ENCODE results near the gene CAPN13.

The CAPN13 gene, protein sequence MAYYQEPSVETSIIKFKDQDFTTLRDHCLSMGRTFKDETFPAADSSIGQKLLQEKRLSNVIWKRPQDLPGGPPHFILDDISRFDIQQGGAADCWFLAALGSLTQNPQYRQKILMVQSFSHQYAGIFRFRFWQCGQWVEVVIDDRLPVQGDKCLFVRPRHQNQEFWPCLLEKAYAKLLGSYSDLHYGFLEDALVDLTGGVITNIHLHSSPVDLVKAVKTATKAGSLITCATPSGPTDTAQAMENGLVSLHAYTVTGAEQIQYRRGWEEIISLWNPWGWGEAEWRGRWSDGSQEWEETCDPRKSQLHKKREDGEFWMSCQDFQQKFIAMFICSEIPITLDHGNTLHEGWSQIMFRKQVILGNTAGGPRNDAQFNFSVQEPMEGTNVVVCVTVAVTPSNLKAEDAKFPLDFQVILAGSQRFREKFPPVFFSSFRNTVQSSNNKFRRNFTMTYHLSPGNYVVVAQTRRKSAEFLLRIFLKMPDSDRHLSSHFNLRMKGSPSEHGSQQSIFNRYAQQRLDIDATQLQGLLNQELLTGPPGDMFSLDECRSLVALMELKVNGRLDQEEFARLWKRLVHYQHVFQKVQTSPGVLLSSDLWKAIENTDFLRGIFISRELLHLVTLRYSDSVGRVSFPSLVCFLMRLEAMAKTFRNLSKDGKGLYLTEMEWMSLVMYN

DNA sequence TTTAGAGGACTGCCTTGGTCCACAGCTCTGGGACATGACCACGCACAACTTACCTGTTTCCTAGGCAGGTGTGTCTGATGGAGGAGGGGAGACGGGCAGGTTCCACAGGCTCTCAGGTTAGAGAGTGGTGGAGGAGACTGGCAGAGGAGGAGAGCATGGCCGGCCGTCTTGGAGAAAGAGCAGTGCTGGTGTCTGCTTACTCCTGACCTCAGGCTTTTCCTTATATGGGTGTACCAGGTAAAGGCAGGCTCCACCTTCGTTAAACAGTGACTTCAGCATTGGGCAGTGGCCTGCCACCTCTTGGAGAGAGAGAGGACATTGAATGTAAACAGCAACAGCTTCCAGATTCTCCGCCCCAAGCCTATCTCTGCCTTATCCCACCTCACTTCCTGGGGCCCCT, at the start of gene CAPN13:
Gene CAPN13 (minus strand): TSS at position 198 of the 400 bp plus-strand sequence. CDS start 20,121 bp downstream, outside the sequence.
- no peak within 1 kb of the TSS for H3K27ac ChIP-seq (ENCODE audit: low read depth, low read length)
- no peaks in the 10 kb centered on the region for H3K36me3 ChIP-seq (ENCODE audit: insufficient read depth, low read length)
- H3K4me3 ChIP-seq (ENCODE audit: low read depth in 1 of 2, low read length in 2 of 2) = no peak within 1 kb of the TSS
- no peaks in the 10 kb centered on the region for H3K9me3 ChIP-seq (ENCODE audit: low read length)
- H3K9ac ChIP-seq (ENCODE audit: low read length) = no peak within 1 kb of the TSS
- no peaks in the 10 kb centered on the region for H3K4me1 ChIP-seq (ENCODE audit: insufficient read depth, low read length)
- H3K27me3 ChIP-seq (ENCODE audit: control insufficient read depth in 1 of 2, insufficient read depth in 2 of 2, low read length in 2 of 2) = peaks cover 0 to 4% of the 10 kb centered on the region in 2 donors

DNA sequence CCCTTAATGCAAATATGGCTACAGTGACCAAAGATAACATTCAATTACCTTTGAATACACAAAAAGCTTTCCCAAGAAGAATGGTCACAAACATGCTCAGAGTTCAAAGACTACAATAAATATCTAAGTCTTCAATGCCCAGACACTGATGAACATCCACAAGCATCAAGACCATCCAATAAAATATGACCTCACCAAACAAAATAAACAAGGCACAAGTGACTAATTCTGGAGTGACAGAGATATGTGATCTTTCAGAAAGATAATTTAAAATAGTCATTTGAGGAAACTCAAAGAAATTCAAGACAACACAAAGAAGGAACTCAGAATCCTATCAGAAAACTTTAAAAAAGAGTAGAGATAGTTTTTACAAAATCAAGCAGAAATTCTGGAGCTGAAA, 40.6 kb upstream of the CAPN13 start:
- H3K27me3 ChIP-seq (ENCODE audit: control insufficient read depth in 1 of 2, insufficient read depth in 2 of 2, low read length in 2 of 2) = no peaks in the 10 kb centered on the region

DNA sequence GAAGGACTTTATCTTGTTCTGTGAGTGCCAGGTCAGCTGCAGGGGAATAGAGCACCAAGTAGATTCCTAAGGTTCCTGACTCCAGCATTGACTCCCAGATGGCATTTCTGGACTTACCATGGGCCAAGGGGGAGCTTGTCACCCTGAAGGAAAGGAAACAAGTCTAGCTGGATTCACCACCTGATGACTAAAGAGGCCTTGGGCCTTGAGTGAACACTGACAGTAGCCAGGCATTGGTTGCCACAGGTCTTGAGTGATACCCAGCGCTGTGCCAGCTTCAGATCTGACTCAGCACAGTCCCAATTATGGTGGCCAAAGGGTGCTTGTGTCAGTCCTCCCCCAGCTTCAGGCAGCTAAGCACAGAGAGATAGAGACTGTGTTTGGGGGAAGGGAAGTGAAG, 40.1 kb upstream of the CAPN13 start:
- Histone ChIP-seq H3K9me3 (ENCODE audit: low read length) (no peaks in the 10 kb centered on the region), H3K4me3 (ENCODE audit: low read depth in 1 of 2, low read length in 2 of 2) (no peak overlapping the region), H3K9ac (ENCODE audit: low read length) (no peak overlapping the region), H3K27ac (ENCODE audit: low read depth, low read length) (no peak overlapping the region), H3K4me1 (ENCODE audit: insufficient read depth, low read length) (no peaks in the 10 kb centered on the region), H3K27me3 (ENCODE audit: control insufficient read depth in 1 of 2, insufficient read depth in 2 of 2, low read length in 2 of 2) (no peaks in the 10 kb centered on the region), H3K36me3 (ENCODE audit: insufficient read depth, low read length) (no peaks in the 10 kb centered on the region)

More for the DNA sequence above, 40.6 kb upstream of the CAPN13 start:
- no peaks in the 10 kb centered on the region for H3K36me3 ChIP-seq (ENCODE audit: insufficient read depth, low read length)
- no peak overlapping the region for H3K9ac ChIP-seq (ENCODE audit: low read length)
- no peaks in the 10 kb centered on the region for H3K9me3 ChIP-seq (ENCODE audit: low read length)
- no peak overlapping the region for H3K27ac ChIP-seq (ENCODE audit: low read depth, low read length)
- no peaks in the 10 kb centered on the region for H3K4me1 ChIP-seq (ENCODE audit: insufficient read depth, low read length)
- no peak overlapping the region for H3K4me3 ChIP-seq (ENCODE audit: low read depth in 1 of 2, low read length in 2 of 2)

DNA sequence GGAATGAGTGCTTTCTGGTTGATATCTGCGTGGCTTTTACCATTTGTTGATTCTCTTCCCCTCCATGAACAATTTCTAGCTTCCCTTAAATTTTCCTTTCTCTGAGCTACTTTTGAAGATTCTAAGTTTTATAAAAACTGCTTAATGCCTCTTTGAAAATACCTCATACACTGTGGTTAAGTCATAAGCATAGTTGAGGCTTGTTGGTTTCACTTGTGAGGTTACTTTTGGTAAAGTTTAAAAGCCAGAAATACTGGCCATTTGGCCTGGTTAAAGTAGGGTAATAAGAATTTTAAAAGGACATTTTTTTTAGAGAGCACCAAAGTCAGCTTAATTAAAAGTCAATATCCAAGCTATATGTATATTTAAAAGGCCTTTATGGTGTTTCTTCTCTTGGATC, 21.3 kb upstream of the CAPN13 start:
- no peaks in the 10 kb centered on the region for H3K4me1 ChIP-seq (ENCODE audit: insufficient read depth, low read length)
- H3K9me3 ChIP-seq (ENCODE audit: low read length) = no peaks in the 10 kb centered on the region
- no peak overlapping the region for H3K9ac ChIP-seq (ENCODE audit: low read length)
- H3K36me3 ChIP-seq (ENCODE audit: insufficient read depth, low read length) = no peaks in the 10 kb centered on the region
- H3K27me3 ChIP-seq (ENCODE audit: control insufficient read depth in 1 of 2, insufficient read depth in 2 of 2, low read length in 2 of 2) = no peaks in the 10 kb centered on the region
- H3K4me3 ChIP-seq (ENCODE audit: low read depth in 1 of 2, low read length in 2 of 2) = no peak overlapping the region
- no peak overlapping the region for H3K27ac ChIP-seq (ENCODE audit: low read depth, low read length)

DNA sequence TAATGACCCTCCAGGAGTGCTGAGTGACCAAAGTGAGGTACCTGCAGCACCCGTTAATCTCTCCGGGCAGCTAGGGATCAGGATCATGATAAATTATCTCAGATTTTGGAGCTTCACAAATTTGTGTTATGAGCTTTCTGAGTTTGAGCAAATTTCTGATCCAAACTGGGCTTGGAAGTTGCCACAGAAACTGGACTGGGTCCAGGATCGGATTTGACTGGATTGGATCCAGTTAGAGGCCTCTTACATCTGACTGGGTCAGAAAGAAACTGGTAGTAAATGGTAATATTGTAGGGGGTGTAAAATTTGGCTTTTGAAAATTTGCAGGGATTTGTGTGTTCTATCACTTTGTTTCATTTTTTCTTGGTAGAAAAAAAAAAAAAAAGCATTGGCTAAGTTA, 19.7 kb upstream of the CAPN13 start:
- Histone ChIP-seq H3K9me3 (ENCODE audit: low read length) (no peaks in the 10 kb centered on the region), H3K4me1 (ENCODE audit: insufficient read depth, low read length) (no peaks in the 10 kb centered on the region), H3K36me3 (ENCODE audit: insufficient read depth, low read length) (no peaks in the 10 kb centered on the region), H3K27me3 (ENCODE audit: control insufficient read depth in 1 of 2, insufficient read depth in 2 of 2, low read length in 2 of 2) (no peaks in the 10 kb centered on the region), H3K9ac (ENCODE audit: low read length) (no peak overlapping the region), H3K27ac (ENCODE audit: low read depth, low read length) (no peak overlapping the region), H3K4me3 (ENCODE audit: low read depth in 1 of 2, low read length in 2 of 2) (no peak overlapping the region)

DNA sequence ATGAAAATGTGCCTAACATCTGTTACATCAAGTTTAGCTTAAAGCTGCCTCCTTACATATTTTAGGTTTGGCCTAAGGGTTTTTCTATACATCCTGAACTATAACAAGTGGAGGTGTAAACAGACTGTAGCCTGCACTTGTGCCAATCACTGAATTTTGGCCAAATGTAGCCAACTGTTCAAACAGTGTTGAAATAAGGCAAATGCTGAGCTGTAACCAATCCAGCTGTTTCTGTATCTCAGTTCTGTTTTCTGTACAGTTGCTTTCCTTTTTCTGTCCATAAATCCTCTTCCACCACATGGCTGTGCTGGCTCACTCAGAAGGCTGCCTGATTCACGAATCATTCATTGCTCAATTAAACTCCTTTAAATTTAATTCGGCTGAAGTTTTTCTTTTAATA, 19.2 kb upstream of the CAPN13 start:
- Histone ChIP-seq H3K27ac (ENCODE audit: low read depth, low read length) (no peak overlapping the region), H3K27me3 (ENCODE audit: control insufficient read depth in 1 of 2, insufficient read depth in 2 of 2, low read length in 2 of 2) (no peaks in the 10 kb centered on the region), H3K36me3 (ENCODE audit: insufficient read depth, low read length) (no peaks in the 10 kb centered on the region), H3K4me1 (ENCODE audit: insufficient read depth, low read length) (no peaks in the 10 kb centered on the region), H3K9me3 (ENCODE audit: low read length) (no peaks in the 10 kb centered on the region), H3K4me3 (ENCODE audit: low read depth in 1 of 2, low read length in 2 of 2) (no peak overlapping the region), H3K9ac (ENCODE audit: low read length) (no peak overlapping the region)

DNA sequence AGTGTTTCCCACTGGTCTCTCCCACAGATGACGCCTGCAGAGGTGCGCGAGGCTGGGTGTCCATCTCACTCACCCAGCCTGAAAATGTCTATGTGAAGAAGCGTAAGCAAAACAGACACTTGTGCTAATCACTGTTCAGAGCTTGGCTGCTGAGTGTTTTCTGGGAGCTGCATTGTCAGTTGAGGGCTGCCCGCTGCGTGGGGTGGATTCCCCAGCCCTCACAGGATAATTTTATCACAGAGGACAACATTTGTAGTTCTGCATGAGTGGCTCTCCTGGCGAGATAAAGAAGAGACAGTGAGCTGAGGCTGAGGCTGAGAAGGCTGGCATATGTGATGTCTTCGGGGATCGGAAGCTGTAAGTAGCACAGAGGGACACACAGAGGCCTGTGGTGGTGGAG, 16.2 kb upstream of the CAPN13 start:
- H3K4me1 ChIP-seq (ENCODE audit: insufficient read depth, low read length) = no peaks in the 10 kb centered on the region
- H3K27me3 ChIP-seq (ENCODE audit: control insufficient read depth in 1 of 2, insufficient read depth in 2 of 2, low read length in 2 of 2) = no peaks in the 10 kb centered on the region
- H3K27ac ChIP-seq (ENCODE audit: low read depth, low read length) = no peak overlapping the region
- no peaks in the 10 kb centered on the region for H3K36me3 ChIP-seq (ENCODE audit: insufficient read depth, low read length)
- no peak overlapping the region for H3K4me3 ChIP-seq (ENCODE audit: low read depth in 1 of 2, low read length in 2 of 2)
- H3K9me3 ChIP-seq (ENCODE audit: low read length) = no peaks in the 10 kb centered on the region
- no peak overlapping the region for H3K9ac ChIP-seq (ENCODE audit: low read length)

DNA sequence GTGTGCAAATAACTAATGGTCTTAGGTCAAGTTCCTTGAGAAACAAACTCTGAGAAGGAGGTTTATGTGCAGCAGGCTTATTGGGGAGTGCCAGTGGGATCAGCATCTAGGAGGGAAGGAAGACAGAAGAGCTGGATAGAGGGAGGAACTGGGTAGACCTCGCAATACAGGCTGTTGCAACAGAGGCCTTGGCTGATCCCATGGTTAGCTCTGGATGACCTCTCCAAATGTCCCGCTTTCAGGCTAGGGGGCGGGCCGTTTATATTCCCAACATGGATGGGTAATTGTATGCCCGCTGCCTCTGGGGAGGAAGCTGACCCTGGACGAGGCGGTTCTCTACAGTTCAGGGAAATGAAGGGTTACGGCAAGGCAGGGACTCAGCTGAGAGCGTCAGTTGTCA, 14.7 kb upstream of the CAPN13 start:
- H3K4me1 ChIP-seq (ENCODE audit: insufficient read depth, low read length) = no peaks in the 10 kb centered on the region
- no peak overlapping the region for H3K27ac ChIP-seq (ENCODE audit: low read depth, low read length)
- no peak overlapping the region for H3K9ac ChIP-seq (ENCODE audit: low read length)
- no peaks in the 10 kb centered on the region for H3K9me3 ChIP-seq (ENCODE audit: low read length)
- H3K27me3 ChIP-seq (ENCODE audit: control insufficient read depth in 1 of 2, insufficient read depth in 2 of 2, low read length in 2 of 2) = no peaks in the 10 kb centered on the region
- H3K36me3 ChIP-seq (ENCODE audit: insufficient read depth, low read length) = no peaks in the 10 kb centered on the region
- no peak overlapping the region for H3K4me3 ChIP-seq (ENCODE audit: low read depth in 1 of 2, low read length in 2 of 2)

DNA sequence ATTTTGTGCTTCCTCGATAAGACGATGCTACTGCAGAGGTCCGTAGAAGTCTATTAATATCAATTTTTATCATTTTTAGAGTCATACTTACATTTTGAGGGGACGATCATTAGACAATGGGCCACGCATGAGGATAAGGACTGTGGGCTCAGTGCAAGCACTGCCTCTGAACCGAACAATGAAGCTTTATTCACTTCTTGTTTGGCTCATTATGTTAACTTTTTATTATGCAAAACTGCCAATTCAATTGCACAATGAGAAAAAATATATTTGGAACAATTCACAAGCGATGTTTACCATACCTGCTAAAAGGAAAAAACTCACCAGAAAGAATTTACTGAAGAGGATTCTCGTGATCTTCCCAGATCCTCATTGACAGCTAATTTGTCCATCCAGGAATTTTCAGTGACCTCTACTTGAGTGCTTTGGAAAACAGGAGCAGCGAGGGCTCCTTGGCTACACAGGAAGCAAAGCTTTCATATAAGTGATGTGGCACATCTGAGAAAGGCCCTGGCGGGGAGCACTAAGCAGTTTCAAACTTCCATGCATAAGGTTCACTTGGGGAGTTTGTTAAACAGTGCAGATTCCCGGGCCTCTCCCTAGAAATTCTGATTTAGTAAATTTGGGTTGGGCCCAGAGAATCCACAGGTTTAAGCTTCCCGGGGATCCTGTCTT, 13.3 kb upstream of the CAPN13 start:
- H3K36me3 ChIP-seq (ENCODE audit: insufficient read depth, low read length) = no peaks in the 10 kb centered on the region
- H3K9ac ChIP-seq (ENCODE audit: low read length) = no peak overlapping the region
- no peaks in the 10 kb centered on the region for H3K27me3 ChIP-seq (ENCODE audit: control insufficient read depth in 1 of 2, insufficient read depth in 2 of 2, low read length in 2 of 2)
- H3K4me3 ChIP-seq (ENCODE audit: low read depth in 1 of 2, low read length in 2 of 2) = no peak overlapping the region
- H3K4me1 ChIP-seq (ENCODE audit: insufficient read depth, low read length) = no peaks in the 10 kb centered on the region
- no peak overlapping the region for H3K27ac ChIP-seq (ENCODE audit: low read depth, low read length)
- H3K9me3 ChIP-seq (ENCODE audit: low read length) = no peaks in the 10 kb centered on the region

DNA sequence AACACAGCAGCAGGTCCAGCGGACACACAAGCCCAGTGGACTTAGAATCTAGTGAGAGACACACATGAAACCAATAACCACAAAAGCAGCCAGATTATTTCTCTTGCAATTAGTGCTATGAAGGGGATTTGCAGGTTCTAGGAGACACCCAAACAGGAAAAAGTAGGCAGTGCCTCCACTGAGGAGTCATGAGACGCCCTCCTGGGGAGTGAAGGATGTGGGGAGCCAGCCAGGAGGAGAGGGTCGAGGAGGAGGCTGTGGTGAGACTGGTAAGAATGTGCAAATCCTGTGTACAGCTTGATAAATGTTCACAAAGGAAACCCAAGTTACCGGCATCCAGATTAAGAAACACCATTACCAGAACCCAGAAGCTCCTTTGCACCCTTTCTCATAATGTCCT, 2.7 kb upstream of the CAPN13 start:
- Histone ChIP-seq H3K4me3 (ENCODE audit: low read depth in 1 of 2, low read length in 2 of 2) (no peak overlapping the region), H3K9ac (ENCODE audit: low read length) (no peak overlapping the region), H3K9me3 (ENCODE audit: low read length) (no peaks in the 10 kb centered on the region), H3K27me3 (ENCODE audit: control insufficient read depth in 1 of 2, insufficient read depth in 2 of 2, low read length in 2 of 2) (no peaks in the 10 kb centered on the region), H3K4me1 (ENCODE audit: insufficient read depth, low read length) (no peaks in the 10 kb centered on the region), H3K27ac (ENCODE audit: low read depth, low read length) (no peak overlapping the region), H3K36me3 (ENCODE audit: insufficient read depth, low read length) (no peaks in the 10 kb centered on the region)

DNA sequence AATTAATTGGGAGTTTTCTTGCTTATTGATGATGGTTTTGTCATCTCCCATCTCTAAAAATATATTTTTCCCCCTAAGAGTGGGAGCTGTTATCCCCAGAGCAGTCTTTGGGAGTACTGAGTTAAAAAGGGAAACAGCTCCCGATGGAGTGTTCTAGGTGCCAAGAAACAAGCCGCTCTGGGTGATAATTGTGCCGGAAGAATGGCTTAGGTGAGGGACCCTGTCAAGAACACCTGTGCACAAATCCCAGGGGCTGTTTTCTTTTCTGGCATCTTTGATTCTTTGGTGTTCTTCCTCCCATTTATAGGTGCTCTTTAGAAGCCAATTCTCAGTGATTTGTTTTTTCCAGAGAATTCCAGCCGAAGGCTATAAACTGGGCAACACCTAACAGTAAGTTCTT, 1.4 kb upstream of the CAPN13 start:
- H3K27me3 ChIP-seq (ENCODE audit: control insufficient read depth in 1 of 2, insufficient read depth in 2 of 2, low read length in 2 of 2) = no peaks in the 10 kb centered on the region
- H3K36me3 ChIP-seq (ENCODE audit: insufficient read depth, low read length) = no peaks in the 10 kb centered on the region
- H3K9me3 ChIP-seq (ENCODE audit: low read length) = no peaks in the 10 kb centered on the region
- no peak overlapping the region for H3K9ac ChIP-seq (ENCODE audit: low read length)
- no peak overlapping the region for H3K27ac ChIP-seq (ENCODE audit: low read depth, low read length)
- no peaks in the 10 kb centered on the region for H3K4me1 ChIP-seq (ENCODE audit: insufficient read depth, low read length)
- H3K4me3 ChIP-seq (ENCODE audit: low read depth in 1 of 2, low read length in 2 of 2) = no peak overlapping the region

All from muscle layer of colon (tissue), 2 donors.